HG02943 (cell line): ENCODE measurements around the gene ERFL.
"Not testable (repeated sequence)": the region's sequence is repeated elsewhere in the genome, so short reads cannot be mapped to it uniquely, and the experiment has no call there.

Source experiments
- ATAC-seq: cut with Tn5 transposase; IDR thresholded peaks from one replicate; pipeline ENCODE4 v1.9.1; 2021; ENCODE audit warnings: mild to moderate bottlenecking, low read depth, moderate library complexity; ENCODE audit not compliant: unreplicated experiment

Gene ERFL

DNA sequence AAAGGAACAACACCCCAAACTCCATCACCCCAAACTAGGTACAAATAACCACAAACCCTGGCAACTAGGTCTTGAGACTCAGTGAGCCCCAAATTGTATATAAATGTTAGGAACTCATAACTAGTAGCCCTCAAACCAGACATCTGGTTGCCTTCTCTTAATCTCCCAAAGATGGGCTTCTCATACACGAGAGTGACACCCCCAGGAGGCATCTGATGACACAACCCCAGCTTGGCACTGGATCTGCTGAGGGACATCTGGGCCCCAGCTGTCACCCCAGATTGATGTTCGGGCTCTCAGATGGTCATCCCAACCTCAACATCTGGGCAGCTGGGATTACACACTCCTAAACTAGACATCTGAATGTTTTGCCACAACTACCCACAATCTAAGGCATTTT lies 16.1 kb upstream of the ERFL start:
- ATAC-seq, result no peak

DNA sequence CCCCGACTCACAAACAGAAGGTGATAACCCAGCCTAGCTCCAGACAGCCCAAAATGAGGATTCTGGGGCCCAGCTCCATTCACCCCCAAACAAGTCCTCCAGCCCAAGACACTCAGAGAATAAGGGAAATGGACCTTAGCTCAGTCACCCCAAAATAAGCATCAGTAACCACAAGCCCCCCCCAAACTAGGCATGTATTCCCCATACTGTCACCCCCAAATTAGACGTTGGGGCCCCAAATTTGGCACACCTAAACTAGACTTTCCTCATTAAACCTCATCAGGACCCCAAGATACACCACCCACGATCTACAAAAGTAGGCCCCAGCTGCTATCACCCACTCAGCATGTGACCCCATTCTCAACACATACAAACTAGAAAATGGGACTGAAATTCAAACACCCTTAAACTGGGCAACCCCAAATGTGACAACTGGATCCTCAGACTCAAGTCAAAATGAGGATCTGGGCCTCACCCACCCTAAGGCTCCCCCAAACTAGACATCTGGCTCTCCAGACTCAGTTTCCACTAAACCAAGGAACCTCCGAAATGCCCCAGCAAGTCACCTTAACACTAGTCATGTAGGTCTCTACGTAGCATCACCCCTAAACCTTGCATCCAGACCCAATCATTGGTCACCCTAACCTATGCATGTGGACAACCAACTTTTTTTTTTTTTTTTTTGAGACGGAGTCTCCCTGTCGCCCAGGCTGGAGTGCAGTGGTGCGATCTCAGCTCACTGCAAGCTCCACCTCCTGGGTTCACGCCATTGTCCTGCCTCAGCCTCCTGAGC lies 13.4 kb upstream of the ERFL start:
- ATAC-seq, result no peak

DNA sequence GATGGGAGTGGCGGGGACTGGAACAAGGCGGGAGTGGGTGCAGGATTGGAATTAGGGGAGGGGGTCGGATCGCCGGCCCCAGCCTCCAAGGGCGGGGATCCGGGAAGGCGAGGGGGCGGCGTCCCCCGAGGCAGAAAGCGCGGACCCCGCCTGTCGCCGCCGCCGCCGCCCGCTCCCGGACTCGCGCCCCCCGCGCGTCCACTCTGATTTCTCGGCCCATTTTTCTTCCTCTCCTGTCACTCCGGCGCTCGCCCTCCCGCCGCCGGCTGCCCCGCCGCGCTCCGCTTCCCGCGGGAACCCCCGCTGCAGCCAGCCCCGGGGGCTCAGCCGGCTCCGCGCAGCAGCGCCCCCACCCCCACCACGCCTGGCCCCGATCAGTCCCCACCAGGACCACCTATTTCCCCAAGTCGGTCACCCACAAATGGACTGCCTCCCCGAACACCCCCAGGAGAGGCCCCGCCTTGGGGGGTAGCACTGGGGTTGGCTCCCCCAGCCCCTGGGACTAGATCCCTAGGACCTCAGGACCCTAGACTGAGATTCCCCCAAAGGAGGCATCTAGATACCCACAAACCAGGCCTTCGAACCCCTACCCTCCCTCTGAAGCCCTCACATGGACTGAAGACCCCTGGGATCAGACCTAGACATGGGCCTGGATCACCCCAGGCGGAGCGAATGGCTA lies 12.6 kb upstream of the ERFL start:
- ATAC-seq, result no peak

DNA sequence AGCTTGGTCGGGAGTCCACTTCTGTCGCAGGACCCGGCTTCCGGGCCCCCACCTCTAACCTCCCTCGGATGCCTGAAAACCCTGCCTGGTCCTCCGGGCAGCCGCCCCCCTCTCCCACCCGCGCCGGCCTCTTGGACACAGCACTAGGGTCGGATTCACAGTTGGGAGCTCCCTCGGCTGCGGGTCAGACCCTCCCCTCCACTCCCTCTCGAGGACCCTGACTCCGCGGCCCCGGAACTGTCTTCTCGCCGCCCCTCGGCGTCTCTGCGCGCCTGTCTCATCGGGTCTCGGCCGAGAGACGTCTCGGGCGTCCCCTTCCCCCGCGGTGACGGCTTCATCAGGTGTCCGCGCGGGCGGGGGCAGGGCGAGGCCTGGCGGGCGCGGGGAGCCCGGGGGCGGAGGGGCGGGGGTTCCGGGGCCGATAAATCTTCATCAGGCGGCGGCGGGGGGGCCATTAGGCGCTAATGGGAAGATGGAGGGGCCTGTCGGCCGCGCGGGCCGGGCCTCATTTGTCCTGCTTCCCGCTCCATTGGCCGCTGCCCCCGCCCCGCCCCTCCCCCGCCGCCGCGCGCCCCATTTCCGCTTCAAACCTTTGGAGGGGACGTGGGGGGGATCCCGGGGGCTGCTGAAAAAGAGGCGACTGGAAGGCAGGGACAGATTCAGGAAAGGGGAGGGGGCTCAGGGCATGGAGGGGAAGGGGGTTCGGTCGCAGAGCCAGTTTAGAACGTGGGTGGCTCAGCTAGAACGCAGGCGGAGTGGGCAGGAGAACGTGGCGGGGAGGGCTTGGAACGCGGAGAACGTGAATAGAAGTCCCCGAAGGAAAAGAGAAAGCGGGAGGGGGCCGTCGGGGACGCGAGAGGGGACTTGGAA lies 11.8 kb upstream of the ERFL start:
- ATAC-seq, result no peak

DNA sequence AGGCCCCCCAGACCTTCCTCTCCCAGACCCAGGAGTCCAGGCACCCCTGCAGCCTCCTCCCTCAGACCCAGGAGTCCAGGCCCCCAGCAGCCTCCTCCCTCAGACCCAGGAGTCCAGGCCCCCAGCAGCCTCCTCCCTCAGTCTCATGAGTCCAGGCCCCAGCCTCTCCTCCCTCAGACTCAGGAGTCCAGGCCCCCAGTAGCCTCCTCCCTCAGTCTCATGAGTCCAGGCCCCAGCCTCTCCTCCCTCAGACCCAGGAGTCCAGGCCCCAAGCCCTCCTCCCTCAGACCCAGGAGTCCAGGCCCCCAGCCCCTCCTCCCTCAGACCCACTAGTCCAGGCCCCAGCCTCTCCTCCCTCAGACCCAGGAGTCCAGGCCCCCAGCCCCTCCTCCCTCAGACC lies 11.0 kb upstream of the ERFL start:
- not testable (repeated sequence) for ATAC-seq

DNA sequence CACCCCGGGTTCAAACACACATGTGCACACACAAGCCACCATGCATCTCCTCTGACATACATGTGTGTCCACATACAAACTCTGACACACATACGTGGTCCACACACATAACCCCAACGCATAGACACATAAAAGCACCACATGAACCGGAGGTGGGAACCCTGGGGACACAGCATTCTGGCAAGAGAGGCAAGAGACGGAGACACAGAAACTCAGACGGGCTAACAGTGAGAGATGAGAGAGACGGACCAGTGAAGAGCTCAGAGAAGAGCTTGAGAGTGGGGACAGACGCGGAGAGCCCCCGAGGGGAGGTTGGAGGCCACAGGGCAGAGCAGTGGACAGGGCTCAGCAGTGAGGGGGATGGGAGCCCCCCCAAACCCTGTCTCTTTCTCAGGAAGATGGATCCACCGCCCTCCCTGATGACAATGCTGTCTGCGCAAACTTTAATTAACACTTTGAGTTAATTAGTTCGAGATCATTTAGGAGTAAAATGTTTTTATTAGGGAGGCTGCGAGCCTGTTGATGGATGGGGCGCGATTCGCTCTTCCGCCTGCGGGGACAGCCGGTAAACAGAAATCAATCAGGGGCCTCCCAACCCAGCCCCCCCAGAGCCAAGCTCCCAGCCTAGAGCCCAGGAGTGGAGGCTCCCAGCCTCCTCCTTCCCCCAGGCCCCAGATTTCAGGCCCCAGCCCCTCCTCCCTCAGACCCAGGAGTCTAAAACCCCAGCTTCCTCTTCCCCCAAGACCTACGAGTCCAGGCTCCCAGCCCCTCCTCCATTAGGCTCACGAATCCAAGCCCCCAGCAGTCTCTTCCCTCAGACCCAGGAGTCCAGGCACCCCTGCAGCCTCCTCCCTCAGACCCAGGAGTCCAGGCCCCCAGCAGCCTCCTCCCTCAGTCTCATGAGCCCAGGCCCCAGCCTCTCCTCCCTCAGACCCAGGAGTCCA lies 9.5 kb upstream of the ERFL start:
- no peak for ATAC-seq

DNA sequence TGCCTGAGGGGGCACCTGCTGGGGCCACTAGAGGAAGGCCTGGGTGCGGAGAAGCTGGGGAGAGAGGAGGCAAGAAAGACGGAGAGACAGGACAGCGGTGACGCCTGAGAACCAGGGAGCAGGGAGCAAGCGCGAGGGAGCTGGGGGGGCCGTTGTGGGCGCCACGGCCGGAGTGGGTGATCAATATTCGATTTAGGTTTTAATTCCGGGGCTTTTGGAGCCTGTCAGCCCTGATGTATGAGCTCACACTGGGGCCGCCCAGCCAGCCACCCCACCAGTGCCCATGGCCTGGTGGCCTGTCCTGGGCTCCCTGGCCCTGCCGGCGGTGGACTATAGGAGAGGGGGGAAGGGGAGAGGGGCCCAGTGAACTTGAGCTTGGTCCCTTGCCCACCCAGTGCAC lies 8.7 kb upstream of the ERFL start:
- no peak for ATAC-seq

DNA sequence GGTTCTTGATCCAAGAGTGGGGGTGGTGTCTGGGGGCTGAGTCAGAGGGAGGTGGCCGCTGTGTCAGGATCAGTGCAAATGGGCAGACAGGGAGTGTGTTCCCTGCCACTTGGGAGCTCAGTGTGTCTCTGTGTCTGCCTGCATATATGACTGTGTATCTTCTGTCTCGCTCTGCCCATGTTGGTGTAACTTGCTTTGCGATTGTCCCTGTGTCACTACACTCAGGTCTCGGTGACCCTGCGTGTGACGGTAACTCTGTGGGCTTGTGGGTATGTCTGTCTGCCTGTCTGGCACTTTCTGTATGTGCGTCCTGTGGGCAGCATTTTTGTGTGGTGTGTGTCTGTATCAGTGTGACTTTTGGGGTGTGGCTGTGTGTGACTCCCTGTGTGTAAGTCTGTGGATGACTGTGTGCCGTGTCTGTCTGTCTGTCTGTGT lies 8.2 kb upstream of the ERFL start:
- ATAC-seq, result no peak

DNA sequence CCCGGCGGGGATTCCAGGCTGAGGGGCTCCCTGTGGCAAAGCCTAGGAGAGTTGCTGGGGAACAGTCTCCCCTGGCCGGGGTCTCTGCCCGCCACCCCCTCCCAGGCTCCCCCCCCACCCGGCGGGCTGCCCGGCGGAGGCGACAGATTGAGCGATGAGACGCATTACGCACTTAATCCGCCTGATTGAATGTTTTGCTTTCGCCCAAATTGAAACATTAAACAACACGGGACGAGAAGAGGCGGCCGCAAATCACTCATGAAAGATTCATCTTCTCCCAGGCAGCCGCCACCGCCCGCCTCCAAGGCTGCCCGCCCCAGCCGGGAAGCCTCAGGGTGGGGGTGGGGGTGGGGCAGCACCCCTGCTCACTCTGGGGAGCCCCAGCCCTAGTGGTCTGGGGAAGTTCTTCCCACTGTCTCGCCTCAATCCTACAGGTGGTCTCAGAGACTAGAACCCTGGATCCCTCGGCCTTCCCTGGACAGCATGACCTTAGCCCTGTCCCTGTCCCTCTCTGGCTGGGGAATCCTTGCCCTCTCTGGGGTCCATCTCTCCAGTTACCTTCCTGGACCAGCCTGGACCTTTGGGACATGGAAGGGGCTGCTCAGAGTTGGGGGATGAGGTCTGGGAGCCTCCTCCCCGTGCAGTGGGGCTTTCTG lies 7.6 kb upstream of the ERFL start:
- ATAC-seq, result no peak

DNA sequence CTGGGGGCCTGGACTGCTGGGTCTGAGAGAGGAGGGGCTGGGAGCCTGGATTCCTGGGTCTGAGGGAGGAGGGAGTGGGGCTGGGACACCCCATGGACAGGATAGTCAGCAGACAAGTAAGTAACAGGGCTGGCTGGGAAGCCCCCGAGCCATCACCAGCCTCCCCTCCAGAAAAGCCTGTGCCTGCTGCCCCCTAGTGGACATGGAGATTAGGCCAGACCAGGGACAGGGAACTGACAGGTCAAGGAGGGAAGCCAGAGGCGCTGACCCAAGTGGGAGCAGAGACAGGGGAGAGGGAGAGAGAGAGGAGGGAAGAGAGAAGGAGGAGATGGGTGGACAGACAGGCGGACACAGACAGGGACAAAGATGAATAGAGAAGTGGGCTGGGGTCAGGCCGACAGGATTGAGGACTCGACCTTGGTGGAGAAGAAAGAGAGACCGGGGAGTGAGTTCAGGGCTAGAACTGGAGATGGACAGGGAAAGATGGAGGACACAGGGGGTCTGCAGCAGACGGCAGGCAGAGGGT lies 6.7 kb upstream of the ERFL start:
- no peak for ATAC-seq

DNA sequence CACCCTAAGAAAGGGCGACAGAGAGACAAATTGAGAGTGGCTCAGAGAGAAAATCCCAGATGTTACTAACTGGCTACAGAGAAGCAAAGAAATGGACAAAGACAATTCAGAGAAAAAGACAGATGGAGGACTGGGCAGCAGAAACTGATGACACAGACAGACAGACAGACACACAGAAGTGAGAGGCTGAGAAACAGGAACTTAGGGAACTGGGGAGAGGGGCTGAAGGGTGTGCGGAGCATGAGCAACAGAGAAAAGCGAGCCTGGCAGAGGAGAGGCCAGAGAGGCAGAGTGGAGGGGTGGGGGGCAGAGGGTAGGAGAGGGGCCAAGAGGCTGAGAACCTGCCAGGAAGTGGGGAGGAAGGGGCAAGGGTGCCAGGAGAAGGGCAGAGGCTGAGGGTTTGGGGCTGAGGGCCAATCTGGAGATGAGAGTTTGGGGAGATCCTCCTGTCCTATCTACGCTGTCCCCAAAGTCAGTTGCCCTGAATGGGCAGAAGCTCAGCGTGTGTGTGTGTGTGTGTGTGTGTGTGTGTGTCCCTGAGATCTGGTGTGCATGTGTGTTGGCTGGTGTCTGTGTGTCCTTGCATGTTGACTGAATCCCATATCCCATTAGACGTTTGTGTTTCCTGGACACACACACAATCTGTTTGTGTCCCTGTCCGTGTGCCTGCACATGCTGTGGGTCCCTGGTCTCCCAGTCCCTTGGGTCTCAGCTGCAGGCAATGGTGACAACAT lies 5.6 kb upstream of the ERFL start:
- ATAC-seq, result no peak

DNA sequence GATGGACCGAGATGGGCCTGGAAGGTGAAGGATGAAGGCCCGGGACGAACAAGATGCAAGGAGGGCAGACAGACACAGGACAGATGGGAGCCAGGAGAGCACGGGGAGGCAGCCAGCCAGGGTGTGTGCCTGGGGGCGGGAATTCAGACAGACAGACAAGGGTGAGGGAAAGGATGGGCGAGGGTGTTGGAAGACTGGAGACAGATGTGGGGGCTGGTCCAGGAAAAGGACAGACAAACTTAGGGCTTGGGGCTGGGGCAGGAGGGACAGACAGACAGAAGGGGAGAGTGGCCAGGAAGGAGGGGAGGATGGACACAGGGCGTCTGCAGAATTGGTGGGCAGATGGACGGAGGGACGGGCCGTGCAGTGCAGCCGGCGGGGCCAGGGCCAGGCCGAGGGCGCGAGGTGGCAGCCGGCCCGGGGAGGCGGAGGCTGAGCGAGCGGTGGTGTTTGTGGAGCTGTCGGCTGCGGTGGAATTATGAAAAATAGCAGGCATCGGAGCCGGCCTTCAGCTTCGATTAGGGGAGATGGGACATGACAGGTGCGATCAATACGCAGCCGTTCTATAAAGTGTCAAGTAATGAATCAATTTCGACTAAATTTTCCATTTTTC lies 4.6 kb upstream of the ERFL start:
- no peak for ATAC-seq

DNA sequence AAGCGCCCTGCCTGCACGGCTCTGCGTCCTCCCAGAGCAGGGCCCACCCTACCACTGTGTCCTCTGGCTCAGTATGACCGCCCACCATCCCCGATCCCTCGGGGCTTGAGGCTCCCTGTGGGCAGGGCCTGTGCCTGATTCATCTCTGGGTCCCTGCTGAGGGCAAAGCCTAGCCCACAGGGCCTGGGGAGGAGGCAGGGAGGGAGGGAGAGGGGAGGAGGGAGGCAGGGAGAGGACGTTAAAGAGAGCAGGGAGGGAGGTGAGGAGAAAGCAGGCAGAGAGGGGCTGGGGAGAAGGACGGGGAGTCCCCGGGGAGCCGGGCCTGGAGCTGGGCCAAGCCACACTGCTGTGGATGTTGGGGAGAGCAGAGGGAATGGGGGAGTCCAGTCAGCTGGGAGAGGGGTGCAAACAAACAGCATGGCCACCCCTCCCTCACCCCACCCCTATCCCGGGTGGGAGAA lies 4.0 kb upstream of the ERFL start:
- no peak for ATAC-seq

DNA sequence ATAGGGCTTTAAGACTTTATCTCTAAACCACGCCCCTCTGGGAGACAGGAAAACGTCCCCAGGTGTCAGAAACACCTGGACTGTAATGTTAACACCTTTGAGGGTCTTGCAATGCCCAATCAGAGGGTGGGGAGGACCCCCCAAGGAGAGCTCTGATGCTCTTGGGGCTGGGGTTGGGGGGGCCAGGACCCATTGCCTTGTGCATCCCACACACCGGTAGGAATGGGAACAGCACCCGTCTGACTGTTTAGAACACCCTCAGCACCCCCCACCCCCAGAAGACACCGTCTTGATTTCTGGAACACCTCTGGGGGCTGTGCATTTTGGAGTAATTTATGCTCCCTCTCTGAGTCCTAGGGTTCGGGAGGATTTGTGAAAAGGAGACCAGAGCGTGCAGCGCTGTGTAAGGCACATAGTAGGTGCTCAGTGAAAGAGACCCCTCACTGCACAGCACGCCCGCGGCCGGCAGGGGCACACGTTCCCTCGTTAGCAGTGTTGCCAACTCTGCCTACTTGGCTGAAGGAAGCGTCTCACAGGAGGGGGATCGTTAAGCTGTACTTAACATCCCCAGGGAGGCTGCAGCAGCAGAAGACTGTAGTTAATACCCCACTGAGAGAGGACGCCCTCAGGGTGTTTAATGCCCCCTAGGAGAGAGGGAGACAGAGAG lies 2.8 kb upstream of the ERFL start:
- ATAC-seq, result no peak

DNA sequence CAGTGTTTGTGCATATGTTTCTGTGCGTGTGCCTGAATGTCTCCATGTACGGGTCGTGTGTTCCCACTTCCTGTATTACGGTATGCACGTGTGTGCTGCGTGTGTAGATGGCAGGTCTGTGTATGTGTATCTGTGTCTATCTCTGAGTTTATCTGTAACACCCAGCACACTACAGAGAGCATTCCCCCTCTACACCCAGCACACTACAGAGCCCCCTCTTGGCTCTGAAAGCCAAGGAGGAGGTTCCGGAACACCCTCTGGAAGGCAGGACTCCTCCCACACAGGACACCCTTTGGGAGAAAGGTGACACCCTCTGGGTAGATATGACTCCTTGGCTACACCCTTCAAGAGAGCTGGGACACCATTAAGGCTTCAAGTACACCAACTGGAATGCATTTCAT lies 2.1 kb upstream of the ERFL start:
- ATAC-seq, result no peak

DNA sequence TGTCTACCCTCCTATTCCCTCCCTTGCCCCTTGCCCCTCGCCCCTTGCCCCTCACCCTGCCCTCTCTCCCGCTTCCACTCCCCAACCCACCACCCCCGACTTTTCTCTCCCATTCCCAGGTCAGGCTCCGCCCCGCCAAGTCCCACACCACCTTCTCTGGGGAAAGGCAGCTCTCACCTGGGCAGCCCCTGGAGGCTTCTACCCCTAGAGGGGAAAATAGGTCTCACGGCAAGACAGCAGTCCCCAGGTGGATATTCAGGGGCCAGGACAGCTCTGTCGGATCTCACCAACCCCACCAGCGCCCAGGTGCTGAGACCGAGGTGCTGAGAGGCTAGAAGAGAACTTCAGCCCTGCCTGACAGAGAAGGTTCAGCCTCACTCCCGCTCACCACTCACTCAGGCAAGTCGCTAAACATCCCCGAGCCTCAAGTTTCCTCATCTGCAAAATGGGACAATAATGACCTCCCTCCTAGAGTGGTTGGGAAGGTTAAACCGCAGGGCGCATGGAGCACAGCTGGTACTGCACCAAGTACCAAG lies 1.4 kb upstream of the ERFL start:
- ATAC-seq, result no peak

DNA sequence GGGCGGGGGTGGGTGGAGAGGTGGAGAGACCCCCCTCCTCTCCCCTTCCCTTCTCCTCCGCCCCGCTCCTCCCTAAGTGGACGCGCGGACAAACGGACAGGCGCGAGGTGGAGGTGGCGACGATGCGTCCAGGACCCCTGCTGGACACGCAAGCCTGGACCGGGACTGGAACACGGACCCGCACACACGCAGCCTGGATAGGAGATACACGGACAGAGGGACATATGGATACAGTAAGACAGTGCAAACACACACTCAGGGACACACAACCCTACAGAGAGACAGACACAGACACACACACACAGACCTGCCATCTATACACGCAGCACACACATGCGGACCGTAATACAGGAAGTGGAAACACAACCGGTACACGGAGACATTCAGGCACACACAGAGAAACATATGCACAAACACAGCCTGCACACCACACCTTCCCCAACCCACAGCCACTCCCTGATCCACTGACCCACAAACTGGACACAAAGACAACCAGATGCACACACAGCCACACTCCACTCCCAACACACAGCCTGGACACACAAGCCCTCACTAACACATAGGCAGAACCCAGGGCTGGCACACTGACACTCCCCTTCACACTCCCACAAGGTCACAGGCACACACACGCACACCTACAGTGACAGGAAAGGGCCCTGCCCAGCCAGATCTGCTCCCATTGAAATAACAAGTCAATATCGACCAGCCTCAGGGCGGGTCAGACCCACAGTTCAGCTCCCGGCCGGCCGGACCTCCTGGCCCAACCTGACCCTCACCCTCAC lies 696 bp upstream of the ERFL start:
- ATAC-seq, result no peak
